A673 (cell line): ENCODE measurements around the gene ADAD2. TPM values are rescaled to one million over a fixed set of nuclear protein-coding genes. Genes with fewer than 3 reads are reported as not detected.

Experiments used
- BruUV-seq: library from RNA; stranded (reverse); fragments of 400-500 nt; replicated peaks from 2 replicates; lab custom pipeline; 2021; lab: Mats Ljungman, UMichigan
- CTCF ChIA-PET: fragments of 300-600 bp; sonication (Branson Sonifier 250); formaldehyde crosslinking; loops from one replicate; lab custom pipeline; 2022; ENCODE audit warnings: antibody characterized with exemption; lab: Charles Lee
- POLR2A ChIA-PET: fragments of 300-600 bp; sonication (Branson Sonifier 250); formaldehyde crosslinking; loops from one replicate; lab custom pipeline; 2022; ENCODE audit warnings: antibody characterized with exemption; ENCODE audit not compliant: low non-redundant PET; lab: Charles Lee
- DNase-seq: peaks from one replicate; pipeline ENCODE4 v3.0.0-alpha.2; 2015; ENCODE audit warnings: low spot score
- H3K27ac ChIP-seq: fragments of 200-600 bp; sonication (generic); 2 replicates; pipeline ENCODE4 v1.5.1; 2016; ENCODE audit warnings: mixed run types, low read depth, mild to moderate bottlenecking, mixed read lengths, antibody characterized with exemption, low read length; ENCODE audit not compliant: poor library complexity, severe bottlenecking
- H3K27me3 ChIP-seq: fragments of 200-600 bp; sonication (generic); replicated peaks from 2 replicates; pipeline ENCODE4 v1.6.1; 2017; ENCODE audit warnings: mixed run types, low read depth, mild to moderate bottlenecking, mixed read lengths, antibody characterized with exemption, low read length; ENCODE audit not compliant: insufficient read depth, poor library complexity
- H3K36me3 ChIP-seq: fragments of 200-600 bp; sonication (generic); 2 replicates; pipeline ENCODE4 v1.6.1; 2016; ENCODE audit warnings: mixed run types, mild to moderate bottlenecking, mixed read lengths, antibody characterized with exemption, low read length; ENCODE audit not compliant: insufficient read depth, poor library complexity, severe bottlenecking
- H3K4me1 ChIP-seq: fragments of 200-600 bp; sonication (generic); 2 replicates; pipeline ENCODE4 v1.6.1; 2017; ENCODE audit warnings: mixed run types, mild to moderate bottlenecking, mixed read lengths, antibody characterized with exemption, low read length; ENCODE audit not compliant: insufficient read depth, poor library complexity, severe bottlenecking
- H3K4me3 ChIP-seq: fragments of 200-600 bp; sonication (generic); 2 replicates; pipeline ENCODE4 v1.5.1; 2016; ENCODE audit warnings: low read depth, mixed run types, mild to moderate bottlenecking, mixed read lengths, low read length; ENCODE audit not compliant: poor library complexity, severe bottlenecking
- H3K9me3 ChIP-seq: fragments of 200-600 bp; sonication (generic); 2 replicates; pipeline ENCODE4 v1.6.1; 2016; ENCODE audit warnings: mixed run types, low read depth, mild to moderate bottlenecking, mixed read lengths, antibody characterized with exemption, low read length; ENCODE audit not compliant: poor library complexity, severe bottlenecking
- CTCF ChIP-seq: fragments of 300-800, 200-600 bp; sonication (generic); conservative IDR thresholded peaks from 2 replicates; pipeline ENCODE4 v1.5.1; 2017; ENCODE audit warnings: low read depth, mild to moderate bottlenecking, antibody characterized with exemption, low read length, moderate library complexity, mixed read lengths
- EZH2 ChIP-seq: fragments of 200-600 bp; sonication (generic); IDR thresholded peaks from 2 replicates; pipeline ENCODE4 v1.6.1; 2017; ENCODE audit warnings: borderline replicate concordance, low read depth, mild to moderate bottlenecking, mixed read lengths, antibody characterized with exemption, low read length; ENCODE audit not compliant: poor library complexity, severe bottlenecking
- intact Hi-C: fragments of 100-400 bp; cut with micrococcal nuclease; formaldehyde crosslinking; loops from one replicate; pipeline ENCODE4 v1.10.0; 2022; ENCODE audit not compliant: unreplicated experiment
- total RNA-seq: library from RNA; stranded (reverse); gene quantifications from 2 replicates; pipeline ENCODE4 v1.2.3, GENCODE V29; 2021

ADAD2 gene
- total RNA-seq, 1 experiment from 2014 or later: not detected

GRCh38 chr16:84161037-84161436 is 29.9 kb upstream of the ADAD2 start:
- Histone ChIP-seq H3K27me3 (peaks cover 28% of the 10 kb centered on the region), H3K36me3 (no peaks in the 10 kb centered on the region), H3K4me1 (no peaks in the 10 kb centered on the region), H3K4me3 (no peak overlapping the region), H3K9me3 (no peaks in the 10 kb centered on the region), H3K27ac (no peak overlapping the region)
- BruUV-seq: no TSS peak
- TF ChIP-seq EZH2 (no peak), CTCF (no peak)
- CTCF ChIA-PET: no interaction called here
- DNase-seq: no peak
- POLR2A ChIA-PET: no interaction called here
- intact Hi-C loops: no loop called here

GRCh38 chr16:84161801-84162200 is 29.2 kb upstream of the ADAD2 start:
- CTCF ChIA-PET: no interaction called here
- POLR2A ChIA-PET: no interaction called here

GRCh38 chr16:84165746-84166145 is 25.2 kb upstream of the ADAD2 start:
- ChIA-PET CTCF (no interaction called here), POLR2A (no interaction called here)
- intact Hi-C loops: no loop called here

More at GRCh38 chr16:84161801-84162200, 29.2 kb upstream of the ADAD2 start:
- H3K36me3 ChIP-seq: no peaks in the 10 kb centered on the region
- H3K27me3 ChIP-seq: peaks cover 33% of the 10 kb centered on the region
- no peak overlapping the region for H3K4me3 ChIP-seq
- intact Hi-C loops: no loop called here
- H3K27ac ChIP-seq: no peak overlapping the region
- no TSS peak for BruUV-seq
- no peaks in the 10 kb centered on the region for H3K4me1 ChIP-seq
- TF ChIP-seq EZH2 (no peak), CTCF (no peak)
- DNase-seq: no peak
- no peaks in the 10 kb centered on the region for H3K9me3 ChIP-seq

More at GRCh38 chr16:84165746-84166145, 25.2 kb upstream of the ADAD2 start:
- no TSS peak for BruUV-seq
- no peak for DNase-seq
- no peak overlapping the region for H3K4me3 ChIP-seq
- no peak for TF ChIP-seq EZH2
- no peak for TF ChIP-seq CTCF
- H3K36me3 ChIP-seq: no peaks in the 10 kb centered on the region
- H3K9me3 ChIP-seq: no peaks in the 10 kb centered on the region
- H3K27ac ChIP-seq: no peak overlapping the region
- H3K4me1 ChIP-seq: no peaks in the 10 kb centered on the region
- peaks cover 18% of the 10 kb centered on the region for H3K27me3 ChIP-seq
